H9 (cell line): ENCODE data around the gene NUDT21. TPM values are rescaled to one million over a fixed set of nuclear protein-coding genes. Genes with fewer than 3 reads are reported as not detected.

ENCODE experiments used
- DNase-seq: peaks from one replicate; pipeline ENCODE4 v3.0.0-alpha.2; 2017
- H2AFZ ChIP-seq: one replicate; pipeline ENCODE4 v1.6.1; 2013; ENCODE audit warnings: mild to moderate bottlenecking, low read length, control low read depth, moderate library complexity
- H2AK5ac ChIP-seq: 2 replicates; pipeline ENCODE4 v1.6.1; 2013; ENCODE audit warnings: low read length, control low read depth, mixed read lengths; ENCODE audit not compliant: insufficient read length
- H2BK120ac ChIP-seq: one replicate; pipeline ENCODE4 v1.6.1; 2013; ENCODE audit warnings: low read depth, mild to moderate bottlenecking, low read length, control low read depth, inconsistent platforms; ENCODE audit not compliant: poor library complexity, severe bottlenecking
- H2BK12ac ChIP-seq: 2 replicates; pipeline ENCODE4 v1.6.1; 2013; ENCODE audit warnings: low read length, control low read depth, mixed read lengths, low read depth; ENCODE audit not compliant: insufficient read length
- H2BK15ac ChIP-seq: 2 replicates; pipeline ENCODE4 v1.6.1; 2013; ENCODE audit warnings: low read depth, low read length, control low read depth
- H2BK20ac ChIP-seq: one replicate; pipeline ENCODE4 v1.6.1; 2013; ENCODE audit warnings: low read depth, mild to moderate bottlenecking, low read length, control low read depth, inconsistent platforms; ENCODE audit not compliant: poor library complexity, severe bottlenecking
- H2BK5ac ChIP-seq: 2 replicates; pipeline ENCODE4 v1.6.1; 2013; ENCODE audit warnings: low read length, control low read depth, mixed read lengths; ENCODE audit not compliant: insufficient read length
- H3K14ac ChIP-seq: 2 replicates; pipeline ENCODE4 v1.6.1; 2013; ENCODE audit warnings: low read length, control low read depth; ENCODE audit not compliant: insufficient read depth
- H3K18ac ChIP-seq: 2 replicates; pipeline ENCODE4 v1.6.1; 2013; ENCODE audit warnings: low read depth, mild to moderate bottlenecking, mixed read lengths, low read length, control low read depth; ENCODE audit not compliant: insufficient read length
- H3K23ac ChIP-seq: 2 replicates; pipeline ENCODE4 v1.6.1; 2013; ENCODE audit warnings: low read length, control low read depth, mixed read lengths, low read depth; ENCODE audit not compliant: insufficient read length
- H3K23me2 ChIP-seq: 2 replicates; pipeline ENCODE4 v1.6.1; 2013; ENCODE audit warnings: low read depth, mild to moderate bottlenecking, mixed read lengths, low read length, control low read depth; ENCODE audit not compliant: insufficient read length, poor library complexity, severe bottlenecking
- H3K27ac ChIP-seq: 2 replicates; pipeline ENCODE4 v1.5.1; 2013; ENCODE audit warnings: low read length, control low read depth, mixed read lengths, low read depth; ENCODE audit not compliant: insufficient read length
- H3K27me3 ChIP-seq: 2 replicates; pipeline ENCODE4 v1.6.1; 2013; ENCODE audit warnings: low read length, control low read depth, inconsistent platforms; ENCODE audit not compliant: insufficient read depth
- H3K4ac ChIP-seq: 2 replicates; pipeline ENCODE4 v1.6.1; 2013; ENCODE audit warnings: low read depth, mild to moderate bottlenecking, control low read depth, inconsistent platforms, low read length, moderate library complexity
- H3K4me1 ChIP-seq: 2 replicates; pipeline ENCODE4 v1.6.1; 2013; ENCODE audit warnings: low read length, control low read depth, inconsistent platforms; ENCODE audit not compliant: insufficient read depth
- H3K4me2 ChIP-seq: 2 replicates; pipeline ENCODE4 v1.6.1; 2013; ENCODE audit warnings: low read length, control low read depth, mixed read lengths; ENCODE audit not compliant: insufficient read length, insufficient read depth
- H3K56ac ChIP-seq: 2 replicates; pipeline ENCODE4 v1.6.1; 2013; ENCODE audit warnings: low read depth, mild to moderate bottlenecking, mixed read lengths, low read length, control low read depth; ENCODE audit not compliant: insufficient read length
- H3K79me1 ChIP-seq: 2 replicates; pipeline ENCODE4 v1.6.1; 2013; ENCODE audit warnings: low read depth, mild to moderate bottlenecking, moderate library complexity, low read length, control low read depth, inconsistent platforms; ENCODE audit not compliant: insufficient read depth, poor library complexity, severe bottlenecking
- H3K79me2 ChIP-seq: 2 replicates; pipeline ENCODE4 v1.6.1; 2013; ENCODE audit warnings: low read length, control low read depth, inconsistent platforms; ENCODE audit not compliant: insufficient read depth
- H3K9ac ChIP-seq: 2 replicates; pipeline ENCODE4 v1.6.1; 2013; ENCODE audit warnings: low read length, control low read depth, mixed read lengths; ENCODE audit not compliant: insufficient read length; ENCODE audit errors: extremely low read depth
- H3K9me3 ChIP-seq: one replicate; pipeline ENCODE4 v1.6.1; 2013; ENCODE audit warnings: low read depth, low read length, inconsistent platforms; ENCODE audit not compliant: control insufficient read depth
- H3T11ph ChIP-seq: one replicate; pipeline ENCODE4 v1.6.1; 2013; ENCODE audit warnings: mild to moderate bottlenecking, low read length, control low read depth, inconsistent platforms
- H4K20me1 ChIP-seq: one replicate; pipeline ENCODE4 v1.6.1; 2013; ENCODE audit not compliant: control insufficient read depth, insufficient read length, insufficient read depth
- H4K5ac ChIP-seq: 2 replicates; pipeline ENCODE4 v1.6.1; 2013; ENCODE audit warnings: low read depth, mild to moderate bottlenecking, mixed read lengths, low read length, control low read depth; ENCODE audit not compliant: insufficient read length
- H4K8ac ChIP-seq: replicated peaks from 2 replicates; pipeline ENCODE4 v1.6.1; 2013; ENCODE audit warnings: low read length, control low read depth, mixed read lengths, low read depth; ENCODE audit not compliant: insufficient read length
- H4K91ac ChIP-seq: 2 replicates; pipeline ENCODE4 v1.6.1; 2013; ENCODE audit warnings: low read depth, mild to moderate bottlenecking, moderate library complexity, mixed read lengths, low read length, control low read depth; ENCODE audit not compliant: insufficient read length
- H3K27ac Mint-ChIP-seq, 3 experiments: 2 replicates in 2 of 3; 3 replicates in 1 of 3; pipeline ENCODE4 v1.8.0; 2020 to 2021; ENCODE audit warnings: mixed read lengths in 3 of 3, mild to moderate bottlenecking in 1 of 3, moderate library complexity in 1 of 3
- H3K27me3 Mint-ChIP-seq: 2 replicates; pipeline ENCODE4 v1.8.0; 2021; ENCODE audit warnings: low read depth, mild to moderate bottlenecking, moderate library complexity, mixed read lengths
- H3K36me3 Mint-ChIP-seq, 3 experiments: 2 replicates in 2 of 3; 3 replicates in 1 of 3; pipeline ENCODE4 v1.8.0; 2020 to 2021; ENCODE audit warnings: low read depth in 3 of 3, mixed read lengths in 3 of 3; ENCODE audit not compliant: insufficient read depth in 1 of 3
- H3K4me1 Mint-ChIP-seq, 2 experiments: 2 replicates each; pipeline ENCODE4 v1.8.0; 2020; ENCODE audit warnings: mixed read lengths in 2 of 2
- H3K4me3 Mint-ChIP-seq, 2 experiments: 2 replicates in 1 of 2; 3 replicates in 1 of 2; pipeline ENCODE4 v1.8.0; 2020 to 2021; ENCODE audit warnings: mild to moderate bottlenecking in 2 of 2, mixed read lengths in 2 of 2, moderate library complexity in 1 of 2
- H3K9me3 Mint-ChIP-seq, 2 experiments: 2 replicates in 1 of 2; 3 replicates in 1 of 2; pipeline ENCODE4 v1.8.0; 2020; ENCODE audit warnings: mild to moderate bottlenecking in 2 of 2, mixed read lengths in 2 of 2, moderate library complexity in 1 of 2
- CTCF ChIP-seq: fragments of 200-600 bp; sonication (generic); conservative IDR thresholded peaks from 3 replicates; pipeline ENCODE4 v1.8.0; 2021; ENCODE audit warnings: antibody characterized with exemption, mild to moderate bottlenecking
- WGBS: extraction: QIAGEN DNeasy Blood & Tissue Kit; methylation state at CpG from one replicate; pipeline ENCODE4 v1.1.7; 2013; ENCODE audit warnings: missing lambda C conversion rate, low lambda C conversion rate, mixed read lengths; ENCODE audit not compliant: insufficient read length; ENCODE audit errors: extremely low coverage; 5-methylcytosine and 5-hydroxymethylcytosine counted together
- total RNA-seq: library from RNA; stranded (reverse); gene quantifications from 2 replicates; pipeline ENCODE4 v1.2.1, GENCODE V29; 2021

The NUDT21 gene
- total RNA-seq, 1 experiment from 2014 or later, result 276 TPM

- Histone ChIP-seq H3K27ac (no peak overlapping the region), H2BK15ac (no peak overlapping the region), H2BK12ac (no peak overlapping the region), H3K4ac (no peak overlapping the region), H3K4me2 (no peak overlapping the region), H2BK5ac (no peak overlapping the region), H3K23ac (no peak overlapping the region), H3K56ac (no peak overlapping the region), H2AFZ (no peak overlapping the region), H3K79me1 (no peaks in the 10 kb centered on the region), H4K5ac (no peak overlapping the region), H3K14ac (no peak overlapping the region), H2AK5ac (no peak overlapping the region), H2BK20ac (no peak overlapping the region), H3K4me1 (no peaks in the 10 kb centered on the region), H3K27me3 (no peaks in the 10 kb centered on the region), H4K91ac (no peak overlapping the region), H3K79me2 (no peaks in the 10 kb centered on the region), H4K8ac (no peak overlapping the region), H3K9me3 (no peaks in the 10 kb centered on the region), H3K18ac (no peak overlapping the region), H4K20me1 (peaks cover 2% of the 10 kb centered on the region), H3T11ph (no peak overlapping the region), H3K9ac (no peak overlapping the region), H2BK120ac (no peak overlapping the region), H3K23me2 (no peaks in the 10 kb centered on the region)
- Mint-ChIP-seq H3K4me3 (no peak overlapping the region), H3K27ac (no peak overlapping the region; a peak in 1 of 7 replicates), H3K9me3 (no peaks in the 10 kb centered on the region), H3K36me3 (peaks cover 15 to 63% (median 47%) of the 10 kb centered on the region in 3 experiments; a peak in 6 of 7 replicates), H3K27me3 (no peaks in the 10 kb centered on the region), H3K4me1 (peaks cover 13 to 15% of the 10 kb centered on the region in 2 experiments)
- DNase-seq, result no peak
- no peak for TF ChIP-seq CTCF
- WGBS, result no CpG with 5 or more reads among the region's 2 CpGs
Measured at GRCh38 chr16:56477096-56477878, 26.2 kb upstream of the NUDT21 start.
